ENCODE data around the gene OR2G3. TPM values are rescaled to one million over a fixed set of nuclear protein-coding genes. Genes with fewer than 3 reads are reported as not detected.

OR2G3 gene
- total RNA-seq, 1 experiment from 2014 or later = not detected

DNA sequence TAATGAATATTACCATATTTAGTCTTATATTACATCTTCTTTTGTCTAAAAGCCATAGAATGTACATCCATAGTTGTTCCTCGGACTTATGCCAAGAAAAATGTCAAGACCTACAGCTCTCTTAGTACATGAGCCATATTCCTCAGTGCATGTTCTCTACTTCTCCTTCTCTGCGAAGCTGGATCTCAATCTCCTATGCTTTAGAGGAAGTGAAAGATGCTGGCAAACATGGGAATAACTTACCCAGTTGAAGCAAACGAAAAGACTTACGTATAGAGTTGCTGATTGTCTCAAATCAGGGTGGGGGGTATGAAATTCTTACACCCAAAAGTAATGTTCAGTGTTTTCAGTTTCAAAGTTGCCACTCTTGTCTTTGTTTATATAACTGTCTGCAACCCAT, 41.5 kb downstream of the OR2G3 start:
- TF ChIP-seq, protein P1, sequence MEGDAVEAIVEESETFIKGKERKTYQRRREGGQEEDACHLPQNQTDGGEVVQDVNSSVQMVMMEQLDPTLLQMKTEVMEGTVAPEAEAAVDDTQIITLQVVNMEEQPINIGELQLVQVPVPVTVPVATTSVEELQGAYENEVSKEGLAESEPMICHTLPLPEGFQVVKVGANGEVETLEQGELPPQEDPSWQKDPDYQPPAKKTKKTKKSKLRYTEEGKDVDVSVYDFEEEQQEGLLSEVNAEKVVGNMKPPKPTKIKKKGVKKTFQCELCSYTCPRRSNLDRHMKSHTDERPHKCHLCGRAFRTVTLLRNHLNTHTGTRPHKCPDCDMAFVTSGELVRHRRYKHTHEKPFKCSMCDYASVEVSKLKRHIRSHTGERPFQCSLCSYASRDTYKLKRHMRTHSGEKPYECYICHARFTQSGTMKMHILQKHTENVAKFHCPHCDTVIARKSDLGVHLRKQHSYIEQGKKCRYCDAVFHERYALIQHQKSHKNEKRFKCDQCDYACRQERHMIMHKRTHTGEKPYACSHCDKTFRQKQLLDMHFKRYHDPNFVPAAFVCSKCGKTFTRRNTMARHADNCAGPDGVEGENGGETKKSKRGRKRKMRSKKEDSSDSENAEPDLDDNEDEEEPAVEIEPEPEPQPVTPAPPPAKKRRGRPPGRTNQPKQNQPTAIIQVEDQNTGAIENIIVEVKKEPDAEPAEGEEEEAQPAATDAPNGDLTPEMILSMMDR (IDR thresholded peaks at IDR 0.05; ENCODE audit: unreplicated experiment) = no peak
- ChIA-PET CTCF (interaction anchor here (0.8 to 1.8 kb wide), 3 partner anchors 11 to 256 kb away, joined by 3 to 7 read pairs (median 3); no protein-coding TSS in a partner anchor), POLR2A (no interaction called here)
- no peak overlapping the region for H3K4me3 Mint-ChIP-seq (ENCODE audit: unreplicated experiment)
- peaks cover 7% of the 10 kb centered on the region for H3K4me1 Mint-ChIP-seq (ENCODE audit: insufficient read depth, unreplicated experiment)
- H3K36me3 Mint-ChIP-seq (ENCODE audit: insufficient read depth, unreplicated experiment) = no peaks in the 10 kb centered on the region
- BruUV-seq (replicated peaks) = no TSS peak
- no peak overlapping the region for H3K27ac Mint-ChIP-seq (ENCODE audit: low read depth, unreplicated experiment)
- no peak for DNase-seq (ENCODE audit: unreplicated experiment)
- intact Hi-C loops (cut with micrococcal nuclease) = no loop called here
- H3K27me3 Mint-ChIP-seq (ENCODE audit: insufficient read depth, unreplicated experiment) = no peaks in the 10 kb centered on the region
- H3K9me3 Mint-ChIP-seq (ENCODE audit: unreplicated experiment) = no peaks in the 10 kb centered on the region

DNA sequence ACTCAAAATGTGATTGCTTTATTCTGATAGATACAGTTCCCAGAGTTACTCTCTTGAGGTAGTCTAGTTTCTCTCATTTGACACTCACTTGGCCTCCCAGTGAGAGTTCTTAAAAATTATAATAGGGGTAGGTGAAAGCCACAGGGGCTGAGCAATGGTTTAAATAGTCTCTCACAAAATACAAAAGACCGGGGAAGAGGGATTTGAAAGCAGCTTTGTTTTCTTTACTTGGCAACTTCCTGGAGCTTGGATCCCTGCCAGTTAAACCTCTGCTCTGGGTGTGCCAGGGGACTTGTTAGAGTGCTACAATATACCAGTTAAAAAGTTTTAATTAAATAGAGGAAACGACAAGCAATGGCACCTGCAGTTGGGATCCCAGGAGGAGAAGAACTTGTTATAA, 42.5 kb downstream of the OR2G3 start:
- no peaks in the 10 kb centered on the region for H3K9me3 Mint-ChIP-seq (ENCODE audit: unreplicated experiment)
- ChIA-PET POLR2A (interaction anchor here (1.1 kb wide), 1 partner anchor 12 kb away, joined by 3 read pairs; no protein-coding TSS in a partner anchor), CTCF (interaction anchor here (1.1 kb wide), 1 partner anchor 258 kb away, joined by 4 read pairs; no protein-coding TSS in a partner anchor)
- TF ChIP-seq, protein P1 (IDR thresholded peaks at IDR 0.05; ENCODE audit: unreplicated experiment) = no peak
- no TSS peak for BruUV-seq (replicated peaks)
- peak; percentile 58 for DNase-seq (ENCODE audit: unreplicated experiment)
- intact Hi-C loops (cut with micrococcal nuclease) = no loop called here
- peaks cover 7% of the 10 kb centered on the region for H3K4me1 Mint-ChIP-seq (ENCODE audit: insufficient read depth, unreplicated experiment)
- no peak overlapping the region for H3K4me3 Mint-ChIP-seq (ENCODE audit: unreplicated experiment)
- no peaks in the 10 kb centered on the region for H3K36me3 Mint-ChIP-seq (ENCODE audit: insufficient read depth, unreplicated experiment)
- peak overlapping the region; percentile 0 for H3K27ac Mint-ChIP-seq (ENCODE audit: low read depth, unreplicated experiment)
- no peaks in the 10 kb centered on the region for H3K27me3 Mint-ChIP-seq (ENCODE audit: insufficient read depth, unreplicated experiment)

DNA sequence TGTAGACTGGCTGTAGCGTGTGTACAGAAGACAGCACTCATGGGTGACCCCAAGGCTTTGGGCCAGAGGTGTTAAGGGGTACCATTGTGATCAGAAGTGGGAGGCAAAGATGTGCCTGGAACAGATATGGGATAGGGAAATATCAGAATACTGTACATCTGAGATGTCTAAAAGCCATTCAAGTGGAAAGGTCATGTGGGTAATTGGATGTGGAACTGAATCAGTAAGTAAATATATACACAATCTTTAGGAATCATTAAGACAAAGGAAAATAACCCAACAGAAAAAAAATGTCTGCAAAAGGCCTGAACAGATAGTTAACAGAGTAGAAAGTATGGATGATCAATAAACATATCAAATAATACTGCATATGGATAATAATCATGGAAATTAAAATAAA, 47.7 kb downstream of the OR2G3 start:
- ChIA-PET POLR2A (no interaction called here), CTCF (no interaction called here)
- Mint-ChIP-seq H3K36me3 (ENCODE audit: insufficient read depth, unreplicated experiment) (no peaks in the 10 kb centered on the region), H3K9me3 (ENCODE audit: unreplicated experiment) (no peaks in the 10 kb centered on the region), H3K4me1 (ENCODE audit: insufficient read depth, unreplicated experiment) (peaks cover under 1% of the 10 kb centered on the region), H3K27me3 (ENCODE audit: insufficient read depth, unreplicated experiment) (no peaks in the 10 kb centered on the region), H3K4me3 (ENCODE audit: unreplicated experiment) (no peak overlapping the region), H3K27ac (ENCODE audit: low read depth, unreplicated experiment) (no peak overlapping the region)
- DNase-seq (ENCODE audit: unreplicated experiment) = no peak
- intact Hi-C loops (cut with micrococcal nuclease) = no loop called here
- TF ChIP-seq, protein P1 (IDR thresholded peaks at IDR 0.05; ENCODE audit: unreplicated experiment) = no peak
- no TSS peak for BruUV-seq (replicated peaks)

Other genes with a start within 250 kb of the OR2G3 start
- gene NLRP3, start 189.4 kb upstream of the OR2G3 start, total RNA-seq (2022) = 0.16 and 0.42 TPM in 2 replicates
- gene OR2B11, start 147.5 kb upstream of the OR2G3 start, total RNA-seq (2022) = not detected in 2 replicates
- not detected in 2 replicates for gene OR2C3, start 69.1 kb upstream of the OR2G3 start, total RNA-seq (2022)
- not detected in 2 replicates for gene GCSAML, start 56.5 kb upstream of the OR2G3 start, total RNA-seq (2022)
- not detected in 2 replicates for gene OR2G2, start 17.2 kb upstream of the OR2G3 start, total RNA-seq (2022)
- not detected in 2 replicates for gene OR13G1, start 74.2 kb downstream of the OR2G3 start, total RNA-seq (2022)
- gene OR6F1, start 111.1 kb downstream of the OR2G3 start, total RNA-seq (2022) = not detected in 2 replicates
- not detected in 2 replicates for gene OR14K1, start 133.0 kb downstream of the OR2G3 start, total RNA-seq (2022)
- gene OR14A2, start 142.6 kb downstream of the OR2G3 start, total RNA-seq (2022) = not detected in 2 replicates
- not detected in 2 replicates for gene OR1C1, start 155.0 kb downstream of the OR2G3 start, total RNA-seq (2022)
- gene OR14A16, start 218.5 kb downstream of the OR2G3 start, total RNA-seq (2022) = not detected in 2 replicates
- not detected in 2 replicates for gene OR11L1, start 236.3 kb downstream of the OR2G3 start, total RNA-seq (2022)